GM18867 (cell line): ENCODE measurements around the gene TMEM198.

Experiments used
- ATAC-seq: cut with Tn5 transposase; IDR thresholded peaks from one replicate; pipeline ENCODE4 v1.9.1; 2021; ENCODE audit warnings: mild to moderate bottlenecking, moderate library complexity; ENCODE audit not compliant: unreplicated experiment

The TMEM198 gene

GRCh38 chr2:219575566-219576504 lies 32.0 kb downstream of the TMEM198 start:
- ATAC-seq = no peak

- ATAC-seq = no peak
Measured at GRCh38 chr2:219576505-219577388, 32.9 kb downstream of the TMEM198 start.

- ATAC-seq = no peak
Measured at GRCh38 chr2:219578811-219579613, 35.2 kb downstream of the TMEM198 start.

- no peak for ATAC-seq
Measured at GRCh38 chr2:219581346-219581745, 37.5 kb downstream of the TMEM198 start.

- no peak for ATAC-seq
Measured at GRCh38 chr2:219591091-219591490, 47.3 kb downstream of the TMEM198 start.

DNA sequence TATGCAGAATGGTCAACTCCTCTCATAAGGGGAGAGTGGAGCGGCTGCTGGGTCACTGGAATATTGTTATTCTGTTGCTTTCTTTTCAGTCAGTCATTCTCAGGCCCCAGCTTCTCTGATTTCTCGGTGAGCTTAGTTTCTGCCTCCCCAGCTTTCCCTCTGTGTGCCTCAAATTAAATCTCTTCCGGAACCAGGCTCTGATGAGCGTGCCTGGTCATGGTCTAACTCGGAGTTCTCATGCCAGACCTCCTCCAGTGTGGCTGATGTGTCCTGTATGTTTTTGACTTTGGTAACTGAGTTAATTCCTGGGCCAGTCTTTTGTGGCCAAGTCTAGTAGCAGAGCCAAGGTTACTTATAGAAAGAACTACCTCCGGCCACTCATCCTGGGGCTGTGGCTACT lies 48.9 kb downstream of the TMEM198 start:
- ATAC-seq = no peak

GRCh38 chr2:219593154-219593553 lies 49.3 kb downstream of the TMEM198 start:
- ATAC-seq = no peak

DNA sequence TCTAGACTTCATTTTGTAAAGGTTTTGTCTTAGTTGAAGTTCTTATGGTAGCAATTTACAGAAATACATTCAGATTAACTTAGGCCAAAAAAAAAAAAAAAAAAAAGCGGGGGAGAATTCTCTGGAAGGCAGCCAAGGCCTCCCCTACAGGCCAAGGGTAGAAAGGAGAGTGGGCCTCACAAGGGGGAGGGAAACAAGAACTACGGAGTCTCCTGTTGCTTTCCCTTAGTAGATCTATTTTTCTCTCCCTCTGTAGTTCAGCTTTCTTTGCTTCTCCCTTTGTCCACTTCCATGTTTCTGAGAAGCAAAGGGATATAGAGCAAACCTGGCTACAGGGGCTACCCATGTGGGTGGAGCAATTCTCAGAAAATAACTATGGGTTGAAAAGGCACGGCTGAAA lies 51.4 kb downstream of the TMEM198 start:
- ATAC-seq = no peak

DNA sequence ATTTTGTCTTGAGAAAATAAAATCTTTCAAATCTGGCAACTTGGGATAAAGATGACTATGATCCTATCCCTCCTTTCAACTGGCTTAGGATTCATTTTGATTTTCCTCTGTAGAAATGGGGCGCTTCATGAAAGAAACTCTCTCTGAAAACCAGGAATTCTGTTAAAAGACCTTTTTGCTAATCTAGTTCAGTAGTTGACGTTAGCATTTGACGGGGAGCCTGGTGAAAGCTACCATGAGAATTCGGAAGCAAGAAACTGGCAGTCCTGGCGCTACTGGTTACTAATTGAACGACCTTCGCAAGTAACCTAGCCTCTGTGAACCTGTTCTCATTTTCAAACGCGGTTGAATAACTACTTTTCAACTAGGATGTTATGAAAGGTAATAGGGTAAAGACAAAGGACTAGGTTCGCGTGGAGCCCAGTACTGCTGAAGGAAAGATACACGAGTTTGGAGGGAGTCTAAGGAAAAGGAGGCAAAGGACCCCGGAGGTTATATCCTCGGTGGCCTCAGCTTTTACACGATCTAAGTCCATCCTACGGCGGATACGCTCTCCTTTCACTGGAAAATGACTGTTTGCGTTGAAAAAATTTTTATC lies 53.2 kb downstream of the TMEM198 start:
- no peak for ATAC-seq

- ATAC-seq = peak; percentile 90
Measured at GRCh38 chr2:219597552-219598307, 53.9 kb downstream of the TMEM198 start, which contains the start of gene STK11IP. Gene STK11IP, plus strand, starts transcription at chr2:219597857. Its CDS starts 263 bp downstream, at chr2:219598120.

GRCh38 chr2:219598308-219599078 lies 54.7 kb downstream of the TMEM198 start:
- no peak for ATAC-seq
